Hepatocyte (in vitro differentiated cells): ENCODE measurements around the gene AFAP1. TPM values are rescaled to one million over a fixed set of nuclear protein-coding genes. Genes with fewer than 3 reads are reported as not detected.

ENCODE experiments used
- DNase-seq: peaks from one replicate; pipeline ENCODE4 v3.0.0-alpha.2; 2016; ENCODE audit warnings: low spot score
- H2AFZ ChIP-seq: fragments of 200-600 bp; sonication (generic); 2 replicates; pipeline ENCODE4 v1.6.0; 2016; ENCODE audit warnings: antibody characterized with exemption, mild to moderate bottlenecking
- H3K27ac ChIP-seq: fragments of 200-600 bp; sonication (generic); 2 replicates; pipeline ENCODE4 v1.5.1; 2016; ENCODE audit warnings: mild to moderate bottlenecking
- H3K27me3 ChIP-seq: fragments of 200-600 bp; sonication (generic); 2 replicates; pipeline ENCODE4 v1.6.1; 2016
- H3K36me3 ChIP-seq: fragments of 200-600 bp; sonication (generic); replicated peaks from 2 replicates; pipeline ENCODE4 v1.5.1; 2016; ENCODE audit warnings: low read depth; ENCODE audit not compliant: insufficient read depth
- H3K4me1 ChIP-seq: fragments of 200-600 bp; sonication (generic); 2 replicates; pipeline ENCODE4 v1.5.1; 2016; ENCODE audit warnings: mild to moderate bottlenecking, moderate library complexity; ENCODE audit not compliant: insufficient read depth
- H3K4me2 ChIP-seq: fragments of 200-600 bp; sonication (generic); 2 replicates; pipeline ENCODE4 v1.6.0; 2016
- H3K4me3 ChIP-seq: fragments of 200-600 bp; sonication (generic); 2 replicates; pipeline ENCODE4 v1.5.1; 2016; ENCODE audit warnings: mild to moderate bottlenecking
- H3K79me2 ChIP-seq: fragments of 200-600 bp; sonication (generic); 2 replicates; pipeline ENCODE4 v1.6.0; 2017; ENCODE audit warnings: mild to moderate bottlenecking
- H3K9me2 ChIP-seq: fragments of 200-600 bp; sonication (generic); replicated peaks from 2 replicates; pipeline ENCODE4 v1.6.0; 2017; ENCODE audit warnings: mild to moderate bottlenecking; ENCODE audit not compliant: insufficient read depth
- H3K9me3 ChIP-seq: fragments of 200-600 bp; sonication (generic); 2 replicates; pipeline ENCODE4 v1.5.1; 2016; ENCODE audit warnings: low read depth, mild to moderate bottlenecking
- H4K20me1 ChIP-seq: fragments of 200-600 bp; sonication (generic); 2 replicates; pipeline ENCODE4 v1.6.0; 2016; ENCODE audit warnings: mild to moderate bottlenecking; ENCODE audit not compliant: insufficient read depth, poor library complexity, severe bottlenecking
- CTCF ChIP-seq: fragments of 200-600 bp; sonication (generic); IDR thresholded peaks from 2 replicates; pipeline ENCODE4 v1.5.1; 2016; ENCODE audit warnings: antibody characterized with exemption, mild to moderate bottlenecking; ENCODE audit not compliant: poor library complexity
- EZH2 ChIP-seq: fragments of 200-600 bp; sonication (generic); IDR thresholded peaks from 2 replicates; pipeline ENCODE4 v1.6.1; 2016; ENCODE audit warnings: antibody characterized with exemption, mild to moderate bottlenecking, borderline replicate concordance
- EZH2phosphoT487 ChIP-seq: fragments of 200-600 bp; sonication (generic); IDR thresholded peaks from one replicate; pipeline ENCODE4 v1.6.1; 2018; ENCODE audit warnings: antibody characterized with exemption, mild to moderate bottlenecking, low read depth, moderate library complexity; ENCODE audit not compliant: unreplicated experiment, severe bottlenecking
- WGBS: methylation state at CpG from one replicate; pipeline ENCODE4 v1.1.6; 2016; ENCODE audit warnings: low lambda C conversion rate; ENCODE audit errors: missing lambda C conversion rate; 5-methylcytosine and 5-hydroxymethylcytosine counted together
- polyA plus RNA-seq: library from polyadenylated mRNA; unstranded; fragments of >200 nt; fragmentation: Nextera tagmentation; extraction: Ambion mirVana; gene quantifications from 2 replicates; pipeline ENCODE4 v1.2.1, GENCODE V29; 2016
- total RNA-seq: library from RNA; depleted of rRNA; stranded (reverse); fragments of >200 nt; gene quantifications from 2 replicates; pipeline ENCODE4 v1.2.3, GENCODE V29; 2014

Gene AFAP1
- total and polyA plus RNA-seq, 2 experiments from 2014 or later: 9.3 to 16.2 TPM

- 92% methylated on average over 11 of the region's 11 CpGs for WGBS
- Histone ChIP-seq H3K4me2 (no peak overlapping the region), H3K4me1 (no peaks in the 10 kb centered on the region), H3K79me2 (no peaks in the 10 kb centered on the region), H3K27ac (no peak overlapping the region), H3K36me3 (no peaks in the 10 kb centered on the region), H3K9me3 (no peaks in the 10 kb centered on the region), H2AFZ (no peak overlapping the region), H4K20me1 (no peaks in the 10 kb centered on the region), H3K9me2 (no peaks in the 10 kb centered on the region), H3K27me3 (no peaks in the 10 kb centered on the region), H3K4me3 (no peak overlapping the region)
- TF ChIP-seq CTCF (no peak), EZH2 (no peak), EZH2phosphoT487 (no peak)
- DNase-seq: no peak
These were observed 173.6 kb downstream of the AFAP1 start for GRCh38 chr4:7766086-7766485.

GRCh38 chr4:7765666-7766065 is 174.0 kb downstream of the AFAP1 start:
- no peaks in the 10 kb centered on the region for H3K9me2 ChIP-seq
- WGBS: 97% methylated on average over 12 of the region's 12 CpGs
- no peak overlapping the region for H3K4me3 ChIP-seq
- H4K20me1 ChIP-seq: no peaks in the 10 kb centered on the region
- H3K79me2 ChIP-seq: no peaks in the 10 kb centered on the region
- H3K9me3 ChIP-seq: no peaks in the 10 kb centered on the region
- no peak for DNase-seq
- no peak overlapping the region for H2AFZ ChIP-seq
- no peaks in the 10 kb centered on the region for H3K36me3 ChIP-seq
- H3K27ac ChIP-seq: no peak overlapping the region
- no peak for TF ChIP-seq CTCF
- TF ChIP-seq EZH2phosphoT487: no peak
- no peaks in the 10 kb centered on the region for H3K27me3 ChIP-seq
- H3K4me1 ChIP-seq: no peaks in the 10 kb centered on the region
- no peak overlapping the region for H3K4me2 ChIP-seq

GRCh38 chr4:7764466-7764865 is 175.2 kb downstream of the AFAP1 start:
- 98% methylated on average over 5 of the region's 5 CpGs for WGBS
- Histone ChIP-seq H3K4me3 (no peak overlapping the region), H3K4me1 (no peaks in the 10 kb centered on the region), H2AFZ (no peak overlapping the region), H3K9me3 (no peaks in the 10 kb centered on the region), H3K27ac (no peak overlapping the region), H3K79me2 (no peaks in the 10 kb centered on the region), H3K36me3 (no peaks in the 10 kb centered on the region), H3K9me2 (no peaks in the 10 kb centered on the region), H4K20me1 (no peaks in the 10 kb centered on the region), H3K27me3 (no peaks in the 10 kb centered on the region), H3K4me2 (no peak overlapping the region)
- no peak for TF ChIP-seq CTCF
- no peak for TF ChIP-seq EZH2phosphoT487
- DNase-seq: no peak

GRCh38 chr4:7763788-7764187 is 175.9 kb downstream of the AFAP1 start:
- no peak for DNase-seq
- H3K79me2 ChIP-seq: no peaks in the 10 kb centered on the region
- no peak overlapping the region for H2AFZ ChIP-seq
- H3K36me3 ChIP-seq: no peaks in the 10 kb centered on the region
- H4K20me1 ChIP-seq: no peaks in the 10 kb centered on the region
- H3K27me3 ChIP-seq: no peaks in the 10 kb centered on the region
- no peak overlapping the region for H3K4me2 ChIP-seq
- H3K9me2 ChIP-seq: no peaks in the 10 kb centered on the region
- no peak overlapping the region for H3K27ac ChIP-seq
- no peaks in the 10 kb centered on the region for H3K4me1 ChIP-seq
- TF ChIP-seq EZH2: no peak
- no peak for TF ChIP-seq CTCF
- TF ChIP-seq EZH2phosphoT487: no peak
- H3K4me3 ChIP-seq: no peak overlapping the region
- WGBS: 78% methylated on average over 10 of the region's 10 CpGs
- H3K9me3 ChIP-seq: no peaks in the 10 kb centered on the region
